22Rv1 (cell line): ENCODE measurements around the gene APIP.

Experiments used
- CTCF ChIP-seq: fragments of 450-650 bp; IDR thresholded peaks from 2 replicates; pipeline ENCODE4 v1.5.1; 2017; ENCODE audit warnings: mild to moderate bottlenecking
- ZFX ChIP-seq: fragments of 450-650 bp; IDR thresholded peaks from 2 replicates; pipeline ENCODE4 v1.6.1; 2017; ENCODE audit warnings: antibody characterized with exemption, borderline replicate concordance

- TF ChIP-seq CTCF, result no peak
- TF ChIP-seq ZFX, result no peak
Measured at GRCh38 chr11:34839969-34840368, 76.2 kb downstream of the APIP start.
